ENCODE data around the gene CFD.
A peak's percentile ranks its signal among the peaks of the same experiment; 100 is the strongest.

Gene CFD

DNA sequence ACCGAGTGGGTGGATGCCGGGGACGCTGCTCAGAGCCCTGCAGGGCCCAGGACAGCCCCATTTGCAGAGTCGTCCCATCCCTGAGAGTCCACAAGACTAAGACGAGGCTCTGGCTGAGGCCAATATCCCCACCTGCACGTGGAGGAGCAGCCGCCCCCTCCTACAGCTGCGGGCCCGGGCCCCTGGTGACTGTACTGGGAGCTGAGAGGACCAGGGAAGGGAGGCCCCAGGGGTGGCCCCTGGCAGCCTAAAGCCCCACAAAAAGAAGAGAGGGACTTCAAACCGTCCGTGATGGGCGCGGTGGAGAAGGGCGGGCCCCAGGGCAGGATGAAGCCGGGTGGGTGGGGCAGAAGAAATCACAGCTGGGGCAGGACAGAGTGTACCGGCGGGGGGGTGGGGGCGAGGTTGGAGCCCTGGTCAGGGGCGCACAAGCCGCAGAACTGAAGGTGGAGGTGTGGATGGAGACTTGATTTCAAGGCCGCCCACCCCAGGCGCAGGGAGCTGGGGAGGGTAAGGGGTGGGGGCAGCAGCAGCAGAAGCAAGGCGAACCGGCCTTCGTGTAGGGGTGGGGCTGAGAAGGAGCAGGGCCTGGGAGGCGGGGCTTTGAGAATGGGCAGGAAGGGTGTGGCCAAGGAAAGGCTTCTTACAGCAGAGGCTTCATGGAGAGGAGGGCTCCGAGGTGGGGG, 12.9 kb downstream of the CFD start:
- no peak for TF ChIP-seq EZH2phosphoT487 (conservative IDR thresholded peaks at IDR 0.05; ENCODE audit: low read length)
- Histone ChIP-seq H3K9ac (ENCODE audit: low read length) (peak overlapping the region; percentile 1; the same call in 1 of the 2 replicates), H3K9me3 (ENCODE audit: insufficient read depth, low read length) (no peaks in the 10 kb centered on the region), H3K4me2 (ENCODE audit: low read depth, low read length, poor library complexity, severe bottlenecking) (peak overlapping the region; percentile 39), H3K4me3 (ENCODE audit: insufficient read depth, low read length, poor library complexity, severe bottlenecking) (no peak overlapping the region), H3K27me3 (ENCODE audit: low read length) (no peaks in the 10 kb centered on the region), H3K27ac (ENCODE audit: low read depth, low read length) (no peak overlapping the region), H2AFZ (ENCODE audit: low read depth, low read length, severe bottlenecking) (no peak overlapping the region), H3F3A (ENCODE audit: insufficient read depth) (no peaks in the 10 kb centered on the region), H4K20me1 (ENCODE audit: low read depth, low read length) (no peaks in the 10 kb centered on the region), H3K79me2 (ENCODE audit: insufficient read depth, low read length) (no peaks in the 10 kb centered on the region), H3K36me3 (ENCODE audit: low read length) (no peaks in the 10 kb centered on the region), H3K9me2 (replicated peaks; ENCODE audit: insufficient read depth, low read length) (no peaks in the 10 kb centered on the region)

DNA sequence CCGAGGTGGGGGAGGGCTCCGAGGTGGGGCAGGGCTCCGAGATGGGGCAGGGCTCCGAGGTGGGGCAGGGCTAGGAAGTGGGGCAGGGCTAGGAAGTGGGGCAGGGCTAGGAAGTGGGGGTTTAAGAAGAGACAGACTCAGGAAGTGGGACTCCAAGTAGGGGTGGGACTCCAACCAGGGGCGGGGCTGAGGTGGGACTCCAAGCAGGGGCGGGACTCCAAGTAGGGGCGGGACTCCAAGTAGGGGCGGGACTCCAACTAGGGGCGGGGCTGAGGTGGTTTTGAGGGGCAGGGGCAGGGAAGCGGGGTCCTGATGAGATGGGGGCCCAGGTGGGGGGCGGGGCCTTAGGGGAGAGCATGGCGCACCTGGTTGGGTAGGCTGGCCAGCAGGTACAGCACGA, 13.6 kb downstream of the CFD start:
- Histone ChIP-seq H3F3A (ENCODE audit: insufficient read depth) (no peaks in the 10 kb centered on the region), H3K9me2 (replicated peaks; ENCODE audit: insufficient read depth, low read length) (no peaks in the 10 kb centered on the region), H3K27me3 (ENCODE audit: low read length) (no peaks in the 10 kb centered on the region), H2AFZ (ENCODE audit: low read depth, low read length, severe bottlenecking) (no peak overlapping the region), H3K36me3 (ENCODE audit: low read length) (no peaks in the 10 kb centered on the region), H3K79me2 (ENCODE audit: insufficient read depth, low read length) (no peaks in the 10 kb centered on the region), H3K4me3 (ENCODE audit: insufficient read depth, low read length, poor library complexity, severe bottlenecking) (no peak overlapping the region), H3K4me2 (ENCODE audit: low read depth, low read length, poor library complexity, severe bottlenecking) (peak overlapping the region; percentile 39), H4K20me1 (ENCODE audit: low read depth, low read length) (no peaks in the 10 kb centered on the region), H3K9ac (ENCODE audit: low read length) (no peak overlapping the region), H3K9me3 (ENCODE audit: insufficient read depth, low read length) (no peaks in the 10 kb centered on the region), H3K27ac (ENCODE audit: low read depth, low read length) (no peak overlapping the region)
- TF ChIP-seq, protein P1, sequence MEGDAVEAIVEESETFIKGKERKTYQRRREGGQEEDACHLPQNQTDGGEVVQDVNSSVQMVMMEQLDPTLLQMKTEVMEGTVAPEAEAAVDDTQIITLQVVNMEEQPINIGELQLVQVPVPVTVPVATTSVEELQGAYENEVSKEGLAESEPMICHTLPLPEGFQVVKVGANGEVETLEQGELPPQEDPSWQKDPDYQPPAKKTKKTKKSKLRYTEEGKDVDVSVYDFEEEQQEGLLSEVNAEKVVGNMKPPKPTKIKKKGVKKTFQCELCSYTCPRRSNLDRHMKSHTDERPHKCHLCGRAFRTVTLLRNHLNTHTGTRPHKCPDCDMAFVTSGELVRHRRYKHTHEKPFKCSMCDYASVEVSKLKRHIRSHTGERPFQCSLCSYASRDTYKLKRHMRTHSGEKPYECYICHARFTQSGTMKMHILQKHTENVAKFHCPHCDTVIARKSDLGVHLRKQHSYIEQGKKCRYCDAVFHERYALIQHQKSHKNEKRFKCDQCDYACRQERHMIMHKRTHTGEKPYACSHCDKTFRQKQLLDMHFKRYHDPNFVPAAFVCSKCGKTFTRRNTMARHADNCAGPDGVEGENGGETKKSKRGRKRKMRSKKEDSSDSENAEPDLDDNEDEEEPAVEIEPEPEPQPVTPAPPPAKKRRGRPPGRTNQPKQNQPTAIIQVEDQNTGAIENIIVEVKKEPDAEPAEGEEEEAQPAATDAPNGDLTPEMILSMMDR (IDR thresholded peaks at IDR 0.05; ENCODE audit: insufficient read depth, low read length, poor library complexity, severe bottlenecking) = no peak
- TF ChIP-seq EZH2phosphoT487 (conservative IDR thresholded peaks at IDR 0.05; ENCODE audit: low read length) = no peak

DNA sequence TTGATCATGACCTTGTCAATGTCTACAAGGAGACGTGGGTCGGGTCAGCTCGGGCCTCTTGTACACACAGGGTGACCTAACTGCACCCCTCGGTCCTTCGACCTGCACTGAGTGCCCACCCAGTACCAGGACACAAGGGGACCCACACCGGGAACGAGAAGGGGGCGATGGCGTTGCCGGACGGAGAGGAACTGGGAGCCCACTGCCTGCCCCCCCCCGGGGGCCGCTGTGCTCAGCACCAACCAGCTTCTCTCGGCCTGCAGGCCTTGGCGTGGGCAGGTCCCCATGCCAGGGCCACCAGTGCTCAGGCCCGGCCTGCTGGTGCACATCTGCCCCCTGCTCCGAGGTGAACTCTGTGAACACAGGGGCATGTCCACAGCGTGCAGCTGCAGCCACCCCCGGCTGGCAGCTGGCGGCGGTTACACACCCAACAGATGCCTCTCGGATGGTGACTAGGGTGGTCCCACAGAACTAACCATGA, 14.1 kb downstream of the CFD start:
- Histone ChIP-seq H3K27ac (ENCODE audit: low read depth, low read length) (no peak overlapping the region), H3F3A (ENCODE audit: insufficient read depth) (no peaks in the 10 kb centered on the region), H3K36me3 (ENCODE audit: low read length) (no peaks in the 10 kb centered on the region), H3K27me3 (ENCODE audit: low read length) (no peaks in the 10 kb centered on the region), H3K9me2 (replicated peaks; ENCODE audit: insufficient read depth, low read length) (no peaks in the 10 kb centered on the region), H3K9ac (ENCODE audit: low read length) (no peak overlapping the region), H3K9me3 (ENCODE audit: insufficient read depth, low read length) (no peaks in the 10 kb centered on the region), H3K79me2 (ENCODE audit: insufficient read depth, low read length) (no peaks in the 10 kb centered on the region), H3K4me2 (ENCODE audit: low read depth, low read length, poor library complexity, severe bottlenecking) (no peak overlapping the region), H3K4me3 (ENCODE audit: insufficient read depth, low read length, poor library complexity, severe bottlenecking) (no peak overlapping the region), H2AFZ (ENCODE audit: low read depth, low read length, severe bottlenecking) (no peak overlapping the region), H4K20me1 (ENCODE audit: low read depth, low read length) (no peaks in the 10 kb centered on the region)
- TF ChIP-seq EZH2phosphoT487 (conservative IDR thresholded peaks at IDR 0.05; ENCODE audit: low read length) = no peak
- TF ChIP-seq, protein P1 (IDR thresholded peaks at IDR 0.05; ENCODE audit: insufficient read depth, low read length, poor library complexity, severe bottlenecking) = no peak

DNA sequence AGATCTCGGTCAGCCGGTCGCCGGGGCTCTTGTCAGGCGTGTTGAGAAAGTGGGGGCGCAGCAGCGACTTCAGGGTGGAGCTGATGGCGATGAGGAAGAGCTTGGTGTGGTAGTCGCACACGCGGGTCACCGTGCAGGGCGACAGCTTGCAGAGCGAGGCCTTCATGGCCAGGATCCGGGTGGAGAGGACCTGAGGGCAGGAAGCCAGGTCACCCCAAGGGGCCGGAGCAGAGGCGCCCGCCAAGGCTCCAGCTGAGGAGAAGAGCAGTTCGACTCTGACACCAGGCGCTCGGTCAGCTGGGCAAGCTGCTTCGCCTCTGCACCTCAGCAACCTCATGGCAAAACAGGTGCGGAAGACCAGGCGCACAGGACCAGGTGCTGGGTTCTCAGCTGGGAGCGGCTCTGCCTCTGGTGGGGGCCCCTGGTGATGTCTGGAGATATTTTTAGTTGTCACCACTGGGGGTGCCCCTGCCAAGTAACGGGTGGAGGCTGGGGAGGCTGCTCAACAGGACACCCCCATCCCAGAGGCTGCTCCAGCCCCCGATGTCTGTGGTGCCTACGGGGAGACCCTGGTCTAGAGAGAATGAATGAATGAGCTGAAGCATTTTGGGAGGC, 15.9 kb downstream of the CFD start:
- Histone ChIP-seq H3K4me3 (ENCODE audit: insufficient read depth, low read length, poor library complexity, severe bottlenecking) (no peak overlapping the region), H3K27ac (ENCODE audit: low read depth, low read length) (no peak overlapping the region), H3K9me3 (ENCODE audit: insufficient read depth, low read length) (no peaks in the 10 kb centered on the region), H2AFZ (ENCODE audit: low read depth, low read length, severe bottlenecking) (no peak overlapping the region), H3K4me2 (ENCODE audit: low read depth, low read length, poor library complexity, severe bottlenecking) (no peak overlapping the region), H3K9ac (ENCODE audit: low read length) (no peak overlapping the region), H3K9me2 (replicated peaks; ENCODE audit: insufficient read depth, low read length) (no peaks in the 10 kb centered on the region), H4K20me1 (ENCODE audit: low read depth, low read length) (no peaks in the 10 kb centered on the region), H3K27me3 (ENCODE audit: low read length) (no peaks in the 10 kb centered on the region), H3K79me2 (ENCODE audit: insufficient read depth, low read length) (no peaks in the 10 kb centered on the region), H3F3A (ENCODE audit: insufficient read depth) (no peaks in the 10 kb centered on the region), H3K36me3 (ENCODE audit: low read length) (no peaks in the 10 kb centered on the region)
- no peak for TF ChIP-seq EZH2phosphoT487 (conservative IDR thresholded peaks at IDR 0.05; ENCODE audit: low read length)
- TF ChIP-seq, protein P1 (IDR thresholded peaks at IDR 0.05; ENCODE audit: insufficient read depth, low read length, poor library complexity, severe bottlenecking) = no peak
